Aorta (tissue), 5 donors: Measurements from ENCODE around the gene DRC3. TPM values are rescaled to one million over a fixed set of nuclear protein-coding genes. Genes with fewer than 3 reads are reported as not detected.

Experiments used
- ATAC-seq: fragments of 200-7000 bp; cut with Tn5 transposase; one replicate; pipeline ENCODE4 v1.9.1; 2022; ENCODE audit warnings: moderate library complexity; ENCODE audit not compliant: low FRiP score
- DNase-seq, 2 donors: peaks; one replicate each; pipeline ENCODE4 v3.0.0-alpha.2; 2020
- H3K27ac ChIP-seq, 2 donors: one replicate each; pipeline ENCODE4 v1.5.1; 2013; ENCODE audit warnings: low read length in 2 of 2, mild to moderate bottlenecking in 2 of 2, moderate library complexity in 2 of 2, control low read depth in 1 of 2, inconsistent platforms in 1 of 2, low read depth in 1 of 2
- H3K27me3 ChIP-seq, 2 donors: one replicate each; pipeline ENCODE4 v1.6.1; 2013; ENCODE audit warnings: control low read depth in 1 of 2, low read length in 1 of 2, mild to moderate bottlenecking in 1 of 2, moderate library complexity in 1 of 2; ENCODE audit not compliant: insufficient read depth in 2 of 2, control insufficient read depth in 1 of 2
- H3K36me3 ChIP-seq, 2 donors: one replicate each; pipeline ENCODE4 v1.6.1; 2013; ENCODE audit warnings: control low read depth in 1 of 2, low read length in 1 of 2, mild to moderate bottlenecking in 1 of 2; ENCODE audit not compliant: insufficient read depth in 2 of 2, control insufficient read depth in 1 of 2
- H3K4me1 ChIP-seq, 2 donors: one replicate each; pipeline ENCODE4 v1.6.1; 2013; ENCODE audit warnings: low read length in 2 of 2, control low read depth in 1 of 2, mild to moderate bottlenecking in 1 of 2, moderate library complexity in 1 of 2; ENCODE audit not compliant: insufficient read depth in 2 of 2, control insufficient read depth in 1 of 2
- H3K4me3 ChIP-seq, 2 donors: one replicate each; pipeline ENCODE4 v1.5.1; 2013; ENCODE audit warnings: low read length in 2 of 2, control low read depth in 1 of 2, mild to moderate bottlenecking in 1 of 2
- H3K9me3 ChIP-seq: one replicate; pipeline ENCODE4 v1.6.1; 2013; ENCODE audit warnings: mild to moderate bottlenecking, low read length; ENCODE audit not compliant: control insufficient read depth
- WGBS, 2 donors: extraction: QIAGEN DNeasy Blood & Tissue Kit; methylation state at CpG; one replicate each; pipeline ENCODE4 v1.1.7; 2013; 5-methylcytosine and 5-hydroxymethylcytosine counted together
- intact Hi-C, 2 donors: fragments of 100-400 bp; cut with DNase I; formaldehyde crosslinking; loops; one replicate each; pipeline versions ENCODE4 v1.14.2 to v1.15.0; 2022
- polyA plus RNA-seq, 2 donors: library from polyadenylated mRNA; stranded (reverse); fragments of 200-250 nt; gene quantifications; one replicate each; pipeline ENCODE4 v1.2.3, GENCODE V29; 2013
- total RNA-seq, 2 donors: library from RNA; stranded (reverse); fragmentation: NEBNext Ultra II Directional; extraction: Animal tissue kit (Norgen Biotek cat#: 25700); gene quantifications; one replicate each; pipeline ENCODE4 v1.2.1, GENCODE V29; 2021
- donor health status: healthy with polysubstance abuse.
- donor health status: Bipolar disorder and iron deficiency.
- donor health status: DM: no; HTN: no; CAD: no.
- donor health status: DM: no; HTN: no; CAD: no.
- donor health status: DM: yes; HTN: yes; CAD: no.

DRC3 gene
- total and polyA plus RNA-seq, 4 donors = 1.4 to 7.9 (median 2.4) TPM

- WGBS, 2 donors = 94% methylated on average over 11 of the region's 11 CpGs
- Histone ChIP-seq H3K27me3 (no peaks in the 10 kb centered on the region), H3K4me3 (no peak overlapping the region), H3K9me3 (no peaks in the 10 kb centered on the region), H3K4me1 (peaks cover 0 to 7% of the 10 kb centered on the region in 2 donors), H3K27ac (no peak overlapping the region), H3K36me3 (no peaks in the 10 kb centered on the region)
- ATAC-seq (no peak), DNase-seq (peak in 1 of 2 donors; percentile 19)
- intact Hi-C loops = no loop called here
These were observed 27.9 kb upstream of the DRC3 start for GRCh38 chr17:17944743-17945142.

- intact Hi-C loops = no loop called here
- ATAC-seq (no peak), DNase-seq (no peak)
- Histone ChIP-seq H3K27me3 (no peaks in the 10 kb centered on the region), H3K36me3 (no peaks in the 10 kb centered on the region), H3K27ac (no peak overlapping the region), H3K9me3 (no peaks in the 10 kb centered on the region), H3K4me3 (no peak overlapping the region), H3K4me1 (peaks cover 0 to 2% of the 10 kb centered on the region in 2 donors)
- 82 to 98% methylated on average over 3 of the region's 3 CpGs for WGBS, 2 donors
These were observed 26.6 kb upstream of the DRC3 start for GRCh38 chr17:17946093-17946492.

DNA sequence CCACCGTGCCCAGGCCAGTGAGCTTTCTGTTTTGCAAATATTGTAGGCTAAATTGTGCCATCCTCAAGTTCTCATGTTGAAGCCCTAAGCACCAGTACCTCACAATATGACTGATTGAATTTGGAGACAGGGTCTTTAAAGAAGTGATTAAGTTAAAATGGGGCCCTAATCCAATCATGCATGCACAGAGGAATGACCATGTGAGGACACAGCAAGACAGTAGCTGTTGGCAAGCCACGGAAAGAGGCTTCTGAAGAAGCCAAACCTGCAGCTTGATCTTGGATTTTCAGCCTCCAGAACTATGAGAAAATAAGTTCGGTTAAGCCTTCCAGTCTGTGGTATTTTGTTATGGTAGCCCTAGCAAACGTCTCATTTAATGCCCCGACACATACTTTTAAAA, 25.4 kb upstream of the DRC3 start:
- WGBS, 2 donors = 57 to 63% methylated on average over 5 of the region's 5 CpGs
- Histone ChIP-seq H3K9me3 (no peaks in the 10 kb centered on the region), H3K27me3 (no peaks in the 10 kb centered on the region), H3K4me1 (no peaks in the 10 kb centered on the region), H3K27ac (no peak overlapping the region), H3K4me3 (no peak overlapping the region), H3K36me3 (no peaks in the 10 kb centered on the region)
- DNase-seq = no peak
- ATAC-seq = no peak
- intact Hi-C loops = no loop called here

GRCh38 chr17:17947966-17948365, 24.7 kb upstream of the DRC3 start:
- intact Hi-C loops = no loop called here
- 80% methylated on average over 1 of the region's 1 CpG for WGBS, 2 donors

GRCh38 chr17:17950347-17950746, 22.3 kb upstream of the DRC3 start:
- ATAC-seq (no peak), DNase-seq (no peak)
- 96 to 98% methylated on average over 7 of the region's 7 CpGs for WGBS, 2 donors
- H3K4me3 ChIP-seq = no peak overlapping the region
- H3K9me3 ChIP-seq = no peaks in the 10 kb centered on the region
- H3K27ac ChIP-seq = no peak overlapping the region
- intact Hi-C loops = no loop called here
- no peaks in the 10 kb centered on the region for H3K4me1 ChIP-seq
- no peaks in the 10 kb centered on the region for H3K27me3 ChIP-seq
- H3K36me3 ChIP-seq = no peaks in the 10 kb centered on the region

More at GRCh38 chr17:17947966-17948365, 24.7 kb upstream of the DRC3 start:
- Histone ChIP-seq H3K27ac (no peak overlapping the region), H3K36me3 (no peaks in the 10 kb centered on the region), H3K9me3 (no peaks in the 10 kb centered on the region), H3K4me1 (no peaks in the 10 kb centered on the region), H3K4me3 (no peak overlapping the region), H3K27me3 (no peaks in the 10 kb centered on the region)
- ATAC-seq = no peak
- no peak for DNase-seq

- Histone ChIP-seq H3K36me3 (no peaks in the 10 kb centered on the region), H3K9me3 (no peaks in the 10 kb centered on the region), H3K4me3 (no peak overlapping the region), H3K27me3 (no peaks in the 10 kb centered on the region), H3K4me1 (no peaks in the 10 kb centered on the region), H3K27ac (no peak overlapping the region)
- 94 to 100% methylated on average over 1 of the region's 1 CpG for WGBS, 2 donors
- intact Hi-C loops = no loop called here
- no peak for ATAC-seq
- no peak for DNase-seq
These were observed 21.9 kb upstream of the DRC3 start for GRCh38 chr17:17950806-17951205.

GRCh38 chr17:17951524-17951923, 21.1 kb upstream of the DRC3 start:
- intact Hi-C loops = no loop called here
- Histone ChIP-seq H3K9me3 (no peaks in the 10 kb centered on the region), H3K27ac (no peak overlapping the region), H3K36me3 (no peaks in the 10 kb centered on the region), H3K4me3 (no peak overlapping the region), H3K4me1 (no peaks in the 10 kb centered on the region), H3K27me3 (no peaks in the 10 kb centered on the region)
- ATAC-seq = no peak
- peak in 1 of 2 donors; percentile 2 for DNase-seq
- WGBS, 2 donors = 74 to 82% methylated on average over 5 of the region's 5 CpGs

DNA sequence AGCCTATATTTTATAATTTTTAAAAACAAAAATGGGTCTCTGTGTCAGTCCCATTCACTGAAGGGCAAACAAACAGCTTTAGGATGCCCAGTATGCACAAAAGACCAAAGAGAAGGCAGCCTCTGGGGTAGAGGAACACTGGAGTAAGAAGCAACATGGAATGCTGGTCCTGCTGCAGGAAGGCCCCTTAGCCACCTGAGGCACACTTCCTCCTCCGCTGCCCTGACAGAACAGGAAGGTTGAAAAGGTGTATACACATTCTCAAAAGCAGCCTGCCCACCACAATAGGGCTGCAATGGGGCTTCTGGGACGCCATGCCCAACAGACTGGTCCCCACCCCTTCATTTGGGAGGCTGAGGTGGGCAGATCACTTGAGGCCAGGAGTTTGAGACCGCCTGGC, 20.0 kb upstream of the DRC3 start:
- no peaks in the 10 kb centered on the region for H3K27me3 ChIP-seq
- no peak overlapping the region for H3K4me3 ChIP-seq
- 97 to 100% methylated on average over 3 of the region's 3 CpGs for WGBS, 2 donors
- no peaks in the 10 kb centered on the region for H3K9me3 ChIP-seq
- no peak overlapping the region for H3K27ac ChIP-seq
- ATAC-seq = no peak
- DNase-seq = peak in 1 of 2 donors; percentile 36
- H3K4me1 ChIP-seq = no peaks in the 10 kb centered on the region
- intact Hi-C loops = no loop called here
- H3K36me3 ChIP-seq = no peaks in the 10 kb centered on the region

GRCh38 chr17:17954079-17954478, 18.6 kb upstream of the DRC3 start:
- 93 to 94% methylated on average over 3 of the region's 3 CpGs for WGBS, 2 donors
- H3K9me3 ChIP-seq = no peaks in the 10 kb centered on the region
- H3K27me3 ChIP-seq = no peaks in the 10 kb centered on the region
- H3K4me1 ChIP-seq = peaks cover 1 to 2% of the 10 kb centered on the region in 2 donors
- no peak for ATAC-seq
- no peak overlapping the region for H3K27ac ChIP-seq
- intact Hi-C loops = no loop called here
- no peak overlapping the region for H3K4me3 ChIP-seq
- DNase-seq = no peak
- H3K36me3 ChIP-seq = no peaks in the 10 kb centered on the region
